G401 (cell line): Measurements from ENCODE around the gene CAPS. TPM values are rescaled to one million over a fixed set of nuclear protein-coding genes. Genes with fewer than 3 reads are reported as not detected.

Experiments used
- DNase-seq: peaks from one replicate; pipeline ENCODE4 v3.0.0-alpha.2; 2015; ENCODE audit warnings: low spot score
- in situ Hi-C: cut with HindIII; loops from 2 replicates; pipeline ENCODE4 v1.10.0; 2016; ENCODE audit warnings: low sequenced_read_pairs, mixed read lengths
- total RNA-seq: library from RNA; depleted of rRNA; stranded (reverse); fragments of >200 nt; shearing (Covaris generic); gene quantifications from 2 replicates; pipeline ENCODE4 v1.2.3, GENCODE V29; 2014; rRNA removed

CAPS gene
- total RNA-seq, 1 experiment from 2014 or later: 0.31 TPM

DNA sequence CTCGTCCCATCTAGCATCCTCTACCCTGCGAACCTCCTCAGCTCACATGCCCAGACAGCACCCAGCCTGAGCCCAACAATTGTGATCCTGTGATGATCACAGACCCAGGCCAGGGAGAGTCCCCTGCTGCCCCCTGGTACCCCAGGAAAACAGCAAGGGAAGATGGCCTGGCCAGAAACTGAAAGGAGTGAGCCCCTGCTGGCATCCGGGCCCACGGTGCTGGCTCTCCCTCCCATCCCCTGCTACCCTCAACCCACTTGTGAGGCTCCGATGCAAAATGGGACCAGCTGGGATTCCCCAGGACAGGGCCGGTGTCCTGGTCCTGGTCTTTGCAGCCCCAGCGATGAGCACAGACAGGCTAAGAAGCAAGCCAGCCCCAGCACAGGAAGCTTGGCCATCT, 49.8 kb downstream of the CAPS start:
- in situ Hi-C loops: no loop called here
- no peak for DNase-seq

- no peak for DNase-seq
- in situ Hi-C loops: no loop called here
These were observed 50.9 kb downstream of the CAPS start for GRCh38 chr19:5964816-5965565.

Other genes with a start within 250 kb of the CAPS start
- gene MICOS13, start 233.7 kb upstream of the CAPS start, total RNA-seq: 36.5 and 74.5 TPM in 2 replicates
- gene HSD11B1L, start 233.2 kb upstream of the CAPS start, total RNA-seq: 15.1 and 18.8 TPM in 2 replicates
- 758 and 1,281 TPM in 2 replicates for gene RPL36, start 224.0 kb upstream of the CAPS start, total RNA-seq
- gene LONP1, start 194.1 kb upstream of the CAPS start, total RNA-seq: 240 and 246 TPM in 2 replicates
- gene CATSPERD, start 193.6 kb upstream of the CAPS start, total RNA-seq: not detected in 2 replicates
- 0.43 and 2.6 TPM in 2 replicates for gene PRR22, start 129.5 kb upstream of the CAPS start, total RNA-seq
- 100 and 105 TPM in 2 replicates for gene DUS3L, start 123.1 kb upstream of the CAPS start, total RNA-seq
- gene NRTN, start 109.2 kb upstream of the CAPS start, total RNA-seq: 8.3 and 14.0 TPM in 2 replicates
- not detected in 2 replicates for gene FUT6, start 74.6 kb upstream of the CAPS start, total RNA-seq
- gene FUT3, start 62.8 kb upstream of the CAPS start, total RNA-seq: not detected in 2 replicates
- gene FUT5, start 43.7 kb upstream of the CAPS start, total RNA-seq: not detected in 2 replicates
- gene NDUFA11, start 10.5 kb upstream of the CAPS start, total RNA-seq: 430 and 662 TPM in 2 replicates
- 2.2 and 2.6 TPM in 2 replicates for gene VMAC, start 9.4 kb upstream of the CAPS start, total RNA-seq
- gene RANBP3, start 63.9 kb downstream of the CAPS start, total RNA-seq: 55.2 and 71.9 TPM in 2 replicates
- gene RFX2, start 196.2 kb downstream of the CAPS start, total RNA-seq: 3.1 and 4.2 TPM in 2 replicates
- not detected in 2 replicates for gene ACSBG2, start 221.4 kb downstream of the CAPS start, total RNA-seq